SH-SY5Y (cell line): ENCODE measurements around the gene MLXIP.

Experiments
- GATA2 ChIP-seq: IDR thresholded peaks from 2 replicates; pipeline ENCODE4 v1.6.1; 2011; ENCODE audit warnings: mild to moderate bottlenecking, low read depth, low read length
- GATA3 ChIP-seq: IDR thresholded peaks from 2 replicates; pipeline ENCODE4 v1.6.1; 2011; ENCODE audit warnings: low read depth, mild to moderate bottlenecking, low read length, moderate library complexity

DNA sequence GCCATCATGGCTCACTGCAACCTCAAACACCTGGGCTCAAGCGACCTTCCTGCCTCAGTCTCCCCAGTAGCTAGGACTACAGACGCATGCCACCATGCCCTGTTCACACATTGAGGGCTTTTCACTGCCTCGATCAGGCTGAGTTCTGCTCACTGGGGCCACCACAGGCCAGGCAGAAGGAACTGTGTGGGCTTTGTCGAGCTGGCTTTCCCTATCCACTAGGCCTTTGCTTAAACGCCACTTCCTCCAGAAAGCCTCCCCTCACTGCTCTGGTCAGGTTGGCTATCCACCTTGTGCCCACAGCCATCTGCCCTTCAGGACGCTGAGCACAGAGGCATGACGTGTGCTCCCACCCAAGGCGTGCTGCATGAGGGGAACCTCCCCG is 45.2 kb downstream of the MLXIP start:
- TF ChIP-seq GATA2, result no peak
- TF ChIP-seq GATA3, result no peak
